ENCODE results near the gene THSD4.
"Not testable (repeated sequence)": the region's sequence is repeated elsewhere in the genome, so short reads cannot be mapped to it uniquely, and the experiment has no call there.

The THSD4 gene

DNA sequence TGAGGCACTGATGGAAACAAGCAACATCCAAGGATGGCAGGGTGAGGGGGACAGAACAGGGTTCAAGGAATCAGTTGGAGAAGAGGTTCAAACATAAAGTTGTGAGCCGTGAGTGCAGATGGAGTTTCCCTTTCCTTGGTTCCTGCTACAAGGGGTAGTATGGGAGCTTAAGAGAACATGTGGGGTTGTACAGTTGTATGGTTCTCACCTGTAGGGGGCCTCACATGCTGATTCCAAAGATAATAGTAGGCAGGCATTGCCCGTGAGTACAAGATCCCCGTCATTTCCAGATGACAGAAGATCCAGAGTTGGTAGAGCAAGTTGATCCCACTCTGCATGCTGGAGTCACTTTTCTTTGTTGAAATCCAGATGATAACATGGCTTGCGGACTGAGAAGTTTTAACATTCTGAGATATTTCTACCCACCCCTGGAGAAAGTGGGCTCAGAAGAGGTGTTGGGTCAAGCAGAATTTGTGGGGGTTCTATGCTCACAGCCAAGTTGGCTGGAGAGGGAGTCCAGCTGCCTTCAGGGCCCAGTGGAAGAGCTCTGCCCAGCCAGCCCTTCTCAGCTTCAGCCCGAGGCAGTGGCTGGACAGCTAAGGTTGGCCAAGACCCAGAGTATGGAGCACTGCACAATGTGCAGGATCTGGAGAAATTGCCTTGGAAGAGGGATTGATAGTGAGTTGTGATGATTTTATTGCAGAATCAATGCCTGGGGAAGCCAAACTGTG lies 141.8 kb downstream of the THSD4 start:
- DNase-seq (ENCODE audit: low read depth, low spot score): no peak
- no peak overlapping the region for H3K4me3 ChIP-seq
- no peak for TF ChIP-seq POLR2AphosphoS5 (IDR thresholded peaks at IDR 0.05; ENCODE audit: borderline replicate concordance, low read depth, low read length)
- no peak for TF ChIP-seq EZH2 (IDR thresholded peaks at IDR 0.05)
- TF ChIP-seq FOXP2 (optimal IDR thresholded peaks at IDR 0.05; ENCODE audit: control extremely low read depth, extremely low read length, insufficient read depth): no peak
- no peaks in the 10 kb centered on the region for H3K9me3 ChIP-seq (ENCODE audit: low read depth, low read length)
- no peak overlapping the region for H3K27ac ChIP-seq
- H3K36me3 ChIP-seq (ENCODE audit: insufficient read depth, low read length): no peaks in the 10 kb centered on the region
- H3K9ac ChIP-seq (ENCODE audit: insufficient read length): no peak overlapping the region

DNA sequence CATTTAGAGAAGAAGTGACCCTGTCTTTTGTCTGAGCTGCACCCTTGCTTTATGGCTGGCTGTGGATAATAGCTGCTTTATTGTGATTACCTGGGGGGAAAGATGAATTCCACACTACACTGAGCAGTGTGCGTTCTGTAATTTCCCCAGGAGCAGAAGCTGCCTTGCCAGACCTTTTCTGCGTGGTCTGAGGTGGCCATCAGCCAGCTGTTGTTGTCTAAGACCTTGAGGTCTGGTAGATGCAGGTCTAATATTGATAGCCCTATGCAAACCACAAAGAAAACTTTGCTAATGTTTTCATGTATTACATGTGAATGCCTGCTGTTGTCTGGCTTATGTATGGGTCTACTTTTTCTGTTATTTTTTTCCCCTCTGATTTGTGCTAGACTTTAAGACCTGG lies 144.6 kb downstream of the THSD4 start:
- TF ChIP-seq EZH2 (IDR thresholded peaks at IDR 0.05) (no peak), POLR2AphosphoS5 (IDR thresholded peaks at IDR 0.05; ENCODE audit: borderline replicate concordance, low read depth, low read length) (no peak), FOXP2 (optimal IDR thresholded peaks at IDR 0.05; ENCODE audit: control extremely low read depth, extremely low read length, insufficient read depth) (no peak)
- Histone ChIP-seq H3K9ac (ENCODE audit: insufficient read length) (no peak overlapping the region), H3K36me3 (ENCODE audit: insufficient read depth, low read length) (no peaks in the 10 kb centered on the region), H3K9me3 (ENCODE audit: low read depth, low read length) (no peaks in the 10 kb centered on the region), H3K4me3 (no peak overlapping the region), H3K27ac (no peak overlapping the region)
- no peak for DNase-seq (ENCODE audit: low read depth, low spot score)

DNA sequence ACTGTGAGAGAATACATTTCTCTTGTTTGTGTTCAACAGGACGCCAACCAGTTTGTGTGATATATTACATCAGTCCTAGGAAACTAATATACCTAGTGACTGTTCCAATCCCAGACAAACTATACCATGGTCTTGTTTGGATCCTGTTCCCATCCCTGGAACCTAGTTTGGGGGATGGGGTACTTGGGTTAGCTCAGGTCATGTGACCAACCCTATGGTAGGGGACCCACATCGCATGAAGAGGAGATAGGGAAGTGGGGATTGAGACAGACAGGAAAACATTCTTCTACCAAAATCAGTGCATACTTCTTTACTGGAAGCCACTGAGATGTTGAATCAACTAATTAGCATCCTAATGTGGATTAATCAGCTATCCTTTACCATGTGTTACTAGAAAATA lies 146.1 kb downstream of the THSD4 start:
- Histone ChIP-seq H3K9ac (ENCODE audit: insufficient read length) (no peak overlapping the region), H3K27ac (no peak overlapping the region), H3K4me3 (no peak overlapping the region), H3K9me3 (ENCODE audit: low read depth, low read length) (no peaks in the 10 kb centered on the region), H3K36me3 (ENCODE audit: insufficient read depth, low read length) (no peaks in the 10 kb centered on the region)
- TF ChIP-seq POLR2AphosphoS5 (IDR thresholded peaks at IDR 0.05; ENCODE audit: borderline replicate concordance, low read depth, low read length) (no peak), FOXP2 (optimal IDR thresholded peaks at IDR 0.05; ENCODE audit: control extremely low read depth, extremely low read length, insufficient read depth) (no peak), EZH2 (IDR thresholded peaks at IDR 0.05) (no peak)
- DNase-seq (ENCODE audit: low read depth, low spot score): no peak

DNA sequence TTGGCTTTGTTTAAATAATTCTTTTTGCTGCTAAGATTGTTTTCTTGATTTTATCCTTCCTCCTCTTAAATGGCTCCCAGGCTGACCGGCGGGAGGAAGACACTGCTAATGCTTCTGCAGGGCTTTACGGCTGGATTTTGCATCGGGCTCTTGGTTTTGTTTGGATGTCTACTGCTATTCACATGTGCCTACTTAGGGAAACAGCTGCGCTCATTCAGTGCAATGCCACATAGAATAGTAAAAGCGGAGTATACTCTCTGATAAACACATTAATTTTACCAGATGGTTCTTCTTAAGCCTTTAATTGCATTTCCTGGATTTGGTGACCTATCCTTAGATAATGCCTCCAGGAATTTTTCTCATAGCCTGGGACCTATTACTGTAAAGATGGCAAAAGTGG lies 146.6 kb downstream of the THSD4 start:
- no peak for DNase-seq (ENCODE audit: low read depth, low spot score)
- H3K27ac ChIP-seq: 0 out of 2 replicates have a peak overlapping the region, but pooled peaks have one; percentile 36
- no peak for TF ChIP-seq POLR2AphosphoS5 (IDR thresholded peaks at IDR 0.05; ENCODE audit: borderline replicate concordance, low read depth, low read length)
- no peak for TF ChIP-seq EZH2 (IDR thresholded peaks at IDR 0.05)
- no peak for TF ChIP-seq FOXP2 (optimal IDR thresholded peaks at IDR 0.05; ENCODE audit: control extremely low read depth, extremely low read length, insufficient read depth)
- no peak overlapping the region for H3K9ac ChIP-seq (ENCODE audit: insufficient read length)
- no peaks in the 10 kb centered on the region for H3K9me3 ChIP-seq (ENCODE audit: low read depth, low read length)
- peak overlapping the region; percentile 36; the same call in 1 of the 2 replicates for H3K4me3 ChIP-seq
- no peaks in the 10 kb centered on the region for H3K36me3 ChIP-seq (ENCODE audit: insufficient read depth, low read length)

DNA sequence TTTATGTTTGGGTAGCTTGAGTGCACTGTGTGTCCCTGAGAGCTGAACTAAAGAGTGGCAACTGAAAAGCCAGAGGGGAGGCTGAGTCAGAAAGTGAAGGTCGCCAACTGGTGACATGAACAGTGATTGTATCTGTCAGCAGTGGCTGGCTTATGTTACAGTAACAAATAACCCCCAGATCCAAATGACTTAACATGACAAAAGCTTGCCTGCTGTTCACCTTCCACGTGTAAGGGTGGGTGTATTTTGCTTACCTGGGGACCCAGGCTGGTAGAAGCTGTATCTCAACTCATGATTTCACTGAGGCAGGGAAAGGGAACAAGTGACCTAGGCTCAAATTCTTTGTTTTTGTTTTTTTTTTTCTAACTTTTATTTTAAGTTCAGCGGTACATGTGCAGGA lies 147.3 kb downstream of the THSD4 start:
- Histone ChIP-seq H3K36me3 (ENCODE audit: insufficient read depth, low read length) (no peaks in the 10 kb centered on the region), H3K9ac (ENCODE audit: insufficient read length) (no peak overlapping the region), H3K27ac (no peak overlapping the region), H3K4me3 (no peak overlapping the region), H3K9me3 (ENCODE audit: low read depth, low read length) (no peaks in the 10 kb centered on the region)
- no peak for DNase-seq (ENCODE audit: low read depth, low spot score)
- TF ChIP-seq EZH2 (IDR thresholded peaks at IDR 0.05) (no peak), POLR2AphosphoS5 (IDR thresholded peaks at IDR 0.05; ENCODE audit: borderline replicate concordance, low read depth, low read length) (no peak), FOXP2 (optimal IDR thresholded peaks at IDR 0.05; ENCODE audit: control extremely low read depth, extremely low read length, insufficient read depth) (no peak)

DNA sequence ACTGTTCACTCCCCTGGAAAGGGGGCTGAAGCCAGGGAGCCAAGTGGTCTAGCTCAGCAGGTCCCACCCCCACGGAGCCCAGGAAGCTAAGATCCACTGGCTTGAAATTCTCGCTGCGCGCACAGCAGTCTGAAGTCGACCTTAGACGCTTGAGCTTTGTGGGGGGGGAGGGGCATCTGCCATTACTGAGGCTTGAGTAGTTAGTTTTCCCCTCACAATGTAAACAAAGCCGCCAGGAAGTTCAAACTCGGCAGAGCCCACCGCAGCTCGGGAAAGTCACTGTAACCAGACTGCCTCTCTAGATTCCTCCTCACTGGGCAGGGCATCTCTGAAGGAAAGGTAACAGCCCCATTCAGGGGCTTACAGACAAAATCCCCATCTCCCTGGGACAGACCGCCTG lies 150.3 kb downstream of the THSD4 start:
- H3K4me3 ChIP-seq; H3K9me3 ChIP-seq (ENCODE audit: low read depth, low read length); H3K36me3 ChIP-seq (ENCODE audit: insufficient read depth, low read length); H3K9ac ChIP-seq (ENCODE audit: insufficient read length); H3K27ac ChIP-seq; DNase-seq (ENCODE audit: low read depth, low spot score): not testable (repeated sequence)

DNA sequence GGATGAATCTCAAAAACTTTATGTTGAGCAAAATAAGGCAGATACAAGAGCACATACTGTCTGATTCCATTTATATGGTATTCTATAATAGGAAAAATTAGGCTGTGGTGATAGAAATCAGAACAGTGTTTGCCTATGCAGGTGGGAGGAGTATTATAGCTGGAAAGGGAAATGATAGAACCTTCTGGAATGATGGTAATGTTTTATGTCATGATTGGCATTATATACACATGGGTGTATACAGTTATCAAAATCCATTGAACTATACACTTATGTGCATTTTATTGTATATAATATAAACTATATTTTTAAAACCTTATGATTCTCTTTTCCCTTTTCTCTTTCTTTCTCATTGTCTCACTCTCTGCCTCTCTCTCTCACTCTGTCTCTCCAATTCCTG lies 156.1 kb downstream of the THSD4 start:
- TF ChIP-seq EZH2 (IDR thresholded peaks at IDR 0.05) (no peak), POLR2AphosphoS5 (IDR thresholded peaks at IDR 0.05; ENCODE audit: borderline replicate concordance, low read depth, low read length) (no peak), FOXP2 (optimal IDR thresholded peaks at IDR 0.05; ENCODE audit: control extremely low read depth, extremely low read length, insufficient read depth) (no peak)
- DNase-seq (ENCODE audit: low read depth, low spot score): no peak

DNA sequence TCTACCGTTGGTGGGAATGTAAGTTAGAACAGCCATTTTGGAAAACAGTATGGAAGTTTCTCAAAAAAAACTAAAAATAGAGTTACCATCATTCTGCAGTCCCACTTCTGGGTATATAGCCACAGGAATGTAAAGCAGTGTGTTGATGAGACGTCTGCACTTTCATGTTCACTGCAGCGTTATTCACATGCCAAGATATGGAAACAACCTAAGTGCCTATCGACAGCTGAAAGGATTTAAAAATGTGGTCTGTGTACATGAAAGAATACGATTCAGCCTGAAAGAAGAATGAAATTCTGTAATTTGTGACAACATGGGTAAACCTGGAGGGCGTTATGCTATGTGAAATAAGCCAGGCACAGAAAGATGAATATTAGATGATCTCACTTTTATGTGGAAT lies 157.7 kb downstream of the THSD4 start:
- H3K9ac ChIP-seq (ENCODE audit: insufficient read length): no peak overlapping the region
- H3K4me3 ChIP-seq: peak overlapping the region; percentile 8; the same call in 1 of the 2 replicates
- no peak for DNase-seq (ENCODE audit: low read depth, low spot score)
- H3K9me3 ChIP-seq (ENCODE audit: low read depth, low read length): no peaks in the 10 kb centered on the region
- H3K27ac ChIP-seq: peak overlapping the region; percentile 49
- H3K36me3 ChIP-seq (ENCODE audit: insufficient read depth, low read length): no peaks in the 10 kb centered on the region
- TF ChIP-seq EZH2 (IDR thresholded peaks at IDR 0.05): no peak
- no peak for TF ChIP-seq POLR2AphosphoS5 (IDR thresholded peaks at IDR 0.05; ENCODE audit: borderline replicate concordance, low read depth, low read length)
- TF ChIP-seq FOXP2 (optimal IDR thresholded peaks at IDR 0.05; ENCODE audit: control extremely low read depth, extremely low read length, insufficient read depth): no peak

More for the DNA sequence above, 156.1 kb downstream of the THSD4 start:
- Histone ChIP-seq H3K27ac (no peak overlapping the region), H3K36me3 (ENCODE audit: insufficient read depth, low read length) (no peaks in the 10 kb centered on the region), H3K9ac (ENCODE audit: insufficient read length) (no peak overlapping the region), H3K4me3 (no peak overlapping the region), H3K9me3 (ENCODE audit: low read depth, low read length) (no peaks in the 10 kb centered on the region)

All from SK-N-MC (cell line).